Brain microvascular endothelial cell (primary cell): ENCODE measurements around the gene PACSIN2.
A peak's percentile ranks its signal among the peaks of the same experiment; 100 is the strongest.

ENCODE experiments used
- DNase-seq: peaks from one replicate; pipeline ENCODE4 v3.0.0-alpha.2; 2020
- H3K27ac ChIP-seq: fragments of 250-450 bp; sonication (Bioruptor Pico); 2 replicates; pipeline ENCODE4 v1.5.1; 2020; ENCODE audit warnings: mild to moderate bottlenecking, moderate library complexity
- H3K27me3 ChIP-seq: fragments of 250-450 bp; sonication (Bioruptor Pico); replicated peaks from 2 replicates; pipeline ENCODE4 v1.5.1; 2020; ENCODE audit warnings: mild to moderate bottlenecking
- H3K36me3 ChIP-seq: fragments of 250-450 bp; sonication (Bioruptor Pico); replicated peaks from 2 replicates; pipeline ENCODE4 v1.5.1; 2020; ENCODE audit warnings: mild to moderate bottlenecking
- H3K4me3 ChIP-seq: 2 replicates; pipeline ENCODE4 v1.5.1; 2011; ENCODE audit warnings: low read depth, mild to moderate bottlenecking, control low read depth, low read length, moderate library complexity
- in situ Hi-C: cut with HindIII; loops from 2 replicates; pipeline ENCODE4 v1.10.0; 2017; ENCODE audit warnings: low sequenced_read_pairs, low pct_ligation_motif_present
- TF ChIP-seq, protein P1 (sequence below): IDR thresholded peaks from 2 replicates; pipeline ENCODE4 v1.5.1; 2011; ENCODE audit warnings: low read depth, mild to moderate bottlenecking, moderate library complexity, low read length, control low read depth, inconsistent platforms; ENCODE audit errors: missing control alignments

PACSIN2 gene

DNA sequence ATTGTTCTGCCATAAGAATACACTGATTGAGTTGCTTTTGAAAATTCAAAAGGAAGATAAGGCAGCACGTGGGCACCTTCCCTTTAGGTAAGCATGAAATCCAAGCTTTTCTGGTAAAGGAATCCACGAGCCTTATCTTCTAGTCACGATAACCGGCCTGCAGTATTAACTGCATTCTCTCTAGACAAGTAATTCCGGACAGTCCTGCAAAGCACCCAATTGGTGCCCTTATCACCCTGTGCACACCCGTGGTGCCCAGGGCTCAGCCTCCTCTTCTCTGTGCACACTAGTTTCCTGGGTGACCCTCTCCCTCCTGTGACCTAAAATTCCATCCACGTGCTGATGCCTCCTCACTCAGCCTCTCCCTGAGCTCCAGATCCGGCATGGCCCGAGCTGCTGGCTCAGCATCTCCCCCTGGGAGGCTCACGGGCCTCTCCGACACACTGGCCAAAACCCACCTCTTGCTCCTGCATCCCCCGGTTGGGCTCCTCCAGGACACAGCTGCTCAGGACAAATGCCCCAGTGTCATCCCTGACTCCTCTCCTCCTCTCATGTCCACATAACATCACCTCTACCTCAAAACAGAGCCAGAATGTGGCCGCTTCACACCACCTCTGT, 63.7 kb downstream of the PACSIN2 start:
- TF ChIP-seq, protein P1, sequence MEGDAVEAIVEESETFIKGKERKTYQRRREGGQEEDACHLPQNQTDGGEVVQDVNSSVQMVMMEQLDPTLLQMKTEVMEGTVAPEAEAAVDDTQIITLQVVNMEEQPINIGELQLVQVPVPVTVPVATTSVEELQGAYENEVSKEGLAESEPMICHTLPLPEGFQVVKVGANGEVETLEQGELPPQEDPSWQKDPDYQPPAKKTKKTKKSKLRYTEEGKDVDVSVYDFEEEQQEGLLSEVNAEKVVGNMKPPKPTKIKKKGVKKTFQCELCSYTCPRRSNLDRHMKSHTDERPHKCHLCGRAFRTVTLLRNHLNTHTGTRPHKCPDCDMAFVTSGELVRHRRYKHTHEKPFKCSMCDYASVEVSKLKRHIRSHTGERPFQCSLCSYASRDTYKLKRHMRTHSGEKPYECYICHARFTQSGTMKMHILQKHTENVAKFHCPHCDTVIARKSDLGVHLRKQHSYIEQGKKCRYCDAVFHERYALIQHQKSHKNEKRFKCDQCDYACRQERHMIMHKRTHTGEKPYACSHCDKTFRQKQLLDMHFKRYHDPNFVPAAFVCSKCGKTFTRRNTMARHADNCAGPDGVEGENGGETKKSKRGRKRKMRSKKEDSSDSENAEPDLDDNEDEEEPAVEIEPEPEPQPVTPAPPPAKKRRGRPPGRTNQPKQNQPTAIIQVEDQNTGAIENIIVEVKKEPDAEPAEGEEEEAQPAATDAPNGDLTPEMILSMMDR: no peak
- Histone ChIP-seq H3K36me3 (peaks cover 2% of the 10 kb centered on the region), H3K27me3 (no peaks in the 10 kb centered on the region), H3K4me3 (no peak overlapping the region), H3K27ac (no peak overlapping the region)
- in situ Hi-C loops: no loop called here
- DNase-seq: no peak

DNA sequence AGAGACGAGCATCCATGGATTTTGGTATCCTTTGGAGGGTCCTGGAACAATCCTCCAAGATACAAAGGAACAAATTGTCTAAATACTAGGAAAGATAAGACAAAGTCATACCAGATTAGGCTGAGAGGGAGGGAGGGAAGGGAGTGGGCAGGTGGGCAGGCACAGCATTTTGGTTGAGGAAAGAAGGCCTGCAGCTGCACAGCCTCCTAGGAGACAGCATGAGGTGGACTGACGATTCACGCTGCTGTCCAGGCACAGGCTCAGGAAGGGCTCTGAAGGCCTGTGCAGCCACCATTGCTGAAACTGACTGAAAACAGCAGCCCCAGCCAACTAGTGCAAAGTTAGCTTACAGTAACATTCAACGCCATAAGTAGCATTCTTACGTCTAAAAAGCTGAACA, 64.7 kb downstream of the PACSIN2 start:
- in situ Hi-C loops: no loop called here
- peaks cover 2% of the 10 kb centered on the region for H3K36me3 ChIP-seq
- no peak overlapping the region for H3K27ac ChIP-seq
- no peaks in the 10 kb centered on the region for H3K27me3 ChIP-seq
- TF ChIP-seq, protein P1: no peak
- H3K4me3 ChIP-seq: no peak overlapping the region
- DNase-seq: no peak

DNA sequence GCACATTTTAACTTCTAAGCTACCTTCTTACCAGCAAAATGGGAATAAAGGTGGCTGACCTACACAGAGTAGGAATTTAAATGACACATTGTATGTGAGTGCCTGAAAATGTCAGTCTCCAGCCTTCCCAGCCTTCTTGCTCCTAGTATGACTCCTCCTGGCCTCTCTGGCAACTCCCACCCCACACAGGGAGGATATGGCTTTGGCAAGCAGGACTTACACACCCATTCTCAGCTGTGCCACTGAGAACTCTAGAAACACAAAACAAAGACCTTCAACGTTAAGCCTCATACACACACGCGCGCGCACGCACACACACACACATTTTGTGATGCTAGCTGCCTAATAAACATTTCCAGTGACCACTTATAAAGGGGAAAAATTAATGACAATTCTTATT, 65.8 kb downstream of the PACSIN2 start:
- TF ChIP-seq, protein P1: peak; percentile 10
- peak; percentile 51 for DNase-seq
- Histone ChIP-seq H3K27ac (peak overlapping the region; percentile 12), H3K36me3 (peaks cover 2% of the 10 kb centered on the region), H3K27me3 (no peaks in the 10 kb centered on the region), H3K4me3 (no peak overlapping the region)
- in situ Hi-C loops: no loop called here

DNA sequence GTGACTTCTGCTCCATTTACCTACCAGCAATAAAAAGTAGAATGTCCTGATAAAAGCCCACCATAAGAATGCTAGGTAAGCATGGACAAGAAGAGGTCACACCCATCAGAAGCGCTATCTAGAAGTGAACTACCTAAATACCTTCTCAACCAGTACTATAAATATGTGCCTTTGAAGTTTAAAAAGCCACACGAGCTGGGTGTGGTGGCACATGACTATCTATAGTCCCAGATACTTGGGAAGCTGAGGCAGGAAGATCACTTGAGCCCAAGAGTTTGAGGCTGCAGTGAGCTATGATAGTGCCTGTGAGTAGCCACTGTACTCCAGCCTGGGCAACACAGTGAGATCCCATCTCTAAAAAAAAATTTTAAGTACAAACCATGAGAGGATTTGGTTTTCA, 66.7 kb downstream of the PACSIN2 start:
- Histone ChIP-seq H3K36me3 (peaks cover 2% of the 10 kb centered on the region), H3K4me3 (no peak overlapping the region), H3K27ac (no peak overlapping the region), H3K27me3 (no peaks in the 10 kb centered on the region)
- in situ Hi-C loops: no loop called here
- TF ChIP-seq, protein P1: no peak
- no peak for DNase-seq

DNA sequence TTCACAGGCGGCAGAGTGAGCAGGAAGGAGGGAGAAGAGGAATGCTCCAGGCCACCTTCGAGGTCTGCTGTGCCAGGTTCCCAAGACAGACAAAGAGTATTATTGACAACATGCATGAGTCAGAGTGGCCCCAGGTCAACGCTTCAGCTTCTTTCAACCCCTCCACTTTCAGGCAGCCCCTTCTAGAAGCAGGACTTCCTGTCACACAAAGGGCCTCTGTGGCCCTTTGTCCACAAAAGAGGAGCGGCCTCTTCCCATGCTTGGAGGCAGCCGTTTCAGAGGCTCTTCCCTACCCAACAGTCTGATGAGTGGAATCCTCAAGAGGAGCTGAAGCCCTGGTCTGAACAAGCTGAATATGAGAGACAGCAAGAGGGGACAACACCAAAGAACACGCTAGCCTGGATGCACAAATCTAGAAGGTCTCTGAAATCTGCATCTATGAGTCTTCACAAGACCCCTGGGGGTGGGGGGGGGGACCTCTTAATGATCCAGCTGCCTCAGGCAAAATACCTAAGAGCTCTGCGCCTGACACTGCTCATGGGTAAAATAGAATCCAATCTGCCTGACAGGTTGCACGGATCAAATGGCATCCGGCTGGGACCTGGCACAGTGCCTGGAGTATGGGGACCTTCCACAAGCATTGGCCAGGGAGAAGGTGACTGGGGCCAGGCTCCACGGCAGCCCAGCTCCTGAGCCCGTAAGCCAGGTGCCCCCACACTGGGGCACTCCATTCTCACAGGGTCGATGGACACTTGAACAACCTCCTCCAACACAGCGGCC, 67.5 kb downstream of the PACSIN2 start:
- Histone ChIP-seq H3K27me3 (no peaks in the 10 kb centered on the region), H3K27ac (peak overlapping the region; percentile 15), H3K36me3 (peaks cover 2% of the 10 kb centered on the region), H3K4me3 (no peak overlapping the region)
- in situ Hi-C loops: no loop called here
- peak; percentile 37 for DNase-seq
- TF ChIP-seq, protein P1: no peak
